ENCODE results near the gene NBDY.
A peak's percentile ranks its signal among the peaks of the same experiment; 100 is the strongest.

Gene NBDY

DNA sequence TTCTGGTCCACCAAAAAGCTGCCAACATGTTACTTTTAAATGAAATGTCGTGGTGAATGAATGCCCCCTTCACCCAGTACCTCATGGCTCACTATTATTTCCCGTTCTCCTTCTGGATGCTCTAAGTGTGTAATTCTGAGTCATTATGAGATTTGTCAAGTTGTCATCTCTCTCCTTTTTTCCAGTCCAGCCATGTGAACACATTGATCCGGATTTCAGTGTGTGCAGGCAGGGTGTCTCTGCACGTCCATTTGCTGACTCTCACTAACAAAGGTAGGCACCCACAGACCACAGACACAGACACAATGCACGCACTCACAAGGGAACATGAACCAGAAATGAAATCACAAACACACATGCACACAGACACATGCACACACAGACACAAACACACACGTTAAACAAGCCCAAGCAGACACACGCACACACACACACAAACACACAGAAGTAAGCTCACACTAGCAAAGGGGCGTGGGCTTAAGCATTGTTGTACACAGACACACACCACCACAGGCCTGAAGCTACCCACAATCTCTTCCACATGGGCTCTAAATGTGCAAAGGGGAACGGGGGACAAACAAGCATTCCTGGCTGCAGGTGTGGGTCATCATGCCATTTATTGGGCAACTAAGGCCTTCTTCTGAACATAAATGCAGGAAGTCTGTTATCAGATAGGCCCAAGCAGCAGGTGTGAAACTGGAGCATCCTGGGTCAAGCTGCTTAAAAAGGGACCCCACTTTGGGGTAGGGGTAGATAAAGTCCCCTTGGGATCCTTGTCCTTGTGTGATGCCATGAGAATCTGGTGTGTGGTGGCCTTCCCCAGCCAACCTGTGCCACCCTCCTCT, 58.1 kb downstream of the NBDY start:
- DNase-seq, result no peak

DNA sequence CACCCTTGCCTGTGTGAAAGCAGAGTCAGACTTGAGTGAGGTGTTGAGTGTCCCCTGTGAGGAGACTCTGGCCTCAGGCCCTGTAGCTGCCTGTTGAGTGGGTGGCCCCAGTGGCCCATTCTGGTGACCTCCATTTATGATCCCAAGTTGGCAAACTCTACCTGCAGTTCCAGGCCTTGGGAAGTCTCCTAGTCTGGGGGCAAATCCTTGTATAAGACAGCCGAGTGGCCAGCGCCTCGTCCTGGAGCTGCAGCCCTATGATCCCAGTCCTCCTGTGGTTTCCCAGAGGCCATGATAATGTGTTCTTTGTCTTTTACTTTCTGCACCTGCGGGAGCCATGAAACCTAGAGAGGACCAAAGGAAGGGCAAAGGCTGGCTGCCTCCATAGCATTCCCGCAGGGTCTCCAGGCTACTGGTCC, 58.7 kb downstream of the NBDY start:
- DNase-seq, result no peak

DNA sequence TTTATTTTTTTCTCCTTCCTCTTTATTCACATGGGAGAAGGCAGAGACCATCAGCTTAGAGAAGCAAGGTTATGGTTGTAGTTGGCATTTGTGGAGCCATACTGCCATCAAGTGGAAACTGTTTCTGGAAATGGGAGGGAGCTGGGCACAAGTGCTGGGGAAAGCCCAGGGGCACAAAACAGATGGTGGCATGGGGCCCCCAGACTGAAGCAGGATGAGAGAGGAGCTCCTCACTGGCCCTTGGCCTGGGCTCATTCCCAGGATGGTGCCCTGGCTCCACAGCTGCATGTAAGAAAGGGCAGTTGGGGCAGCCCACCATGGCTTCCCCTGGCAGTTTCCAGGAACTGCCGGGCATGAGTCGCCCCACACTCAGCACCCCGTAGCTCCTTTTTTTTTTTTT, 59.2 kb downstream of the NBDY start:
- DNase-seq, result no peak

DNA sequence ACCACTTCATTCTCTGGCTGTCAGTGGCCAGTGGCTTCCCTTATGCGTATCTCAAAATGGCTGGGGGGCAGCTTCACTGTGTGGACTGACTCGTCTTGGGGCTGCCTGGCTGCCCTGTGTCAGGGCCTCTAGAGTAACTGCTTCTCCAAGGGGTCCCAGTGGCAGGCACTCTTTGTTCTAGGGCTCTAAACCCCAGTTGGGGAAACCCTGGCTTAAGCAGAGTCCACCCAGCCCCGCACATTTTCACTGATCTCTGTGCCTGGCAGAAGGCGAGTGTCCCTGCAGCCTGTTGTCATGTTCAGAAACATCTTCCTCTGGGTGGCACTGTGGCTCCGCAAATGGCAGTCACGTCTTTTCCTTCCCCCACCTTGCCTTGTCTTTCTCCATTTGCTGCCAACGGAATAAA, 59.7 kb downstream of the NBDY start:
- DNase-seq, result no peak

DNA sequence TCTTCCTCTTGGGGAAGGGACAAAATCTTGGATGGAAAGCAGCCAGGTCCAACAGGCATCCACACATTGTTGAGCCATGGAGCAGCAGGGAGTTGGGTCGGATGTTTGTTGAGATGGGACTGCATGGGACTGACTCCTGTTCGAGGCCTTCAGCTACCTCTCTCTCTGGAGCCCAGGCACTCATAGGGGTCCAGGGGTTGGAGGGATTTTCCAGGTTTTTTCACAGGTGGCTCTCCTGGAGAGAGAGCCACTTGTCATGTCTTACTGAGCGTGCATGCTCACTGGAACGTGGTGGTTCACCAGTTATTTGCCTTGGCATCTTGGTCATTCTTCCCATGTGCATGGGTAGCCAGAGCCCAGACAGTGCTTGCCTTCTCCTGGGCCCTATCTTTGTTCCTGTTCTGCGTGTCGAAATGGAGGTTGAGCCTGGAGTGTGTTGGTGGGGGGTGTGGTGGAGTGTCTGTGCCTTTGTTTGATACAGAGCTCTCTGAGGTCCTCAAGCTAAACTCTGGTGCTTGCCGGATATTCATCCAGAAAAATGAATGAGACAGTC, 60.6 kb downstream of the NBDY start:
- no peak for DNase-seq

DNA sequence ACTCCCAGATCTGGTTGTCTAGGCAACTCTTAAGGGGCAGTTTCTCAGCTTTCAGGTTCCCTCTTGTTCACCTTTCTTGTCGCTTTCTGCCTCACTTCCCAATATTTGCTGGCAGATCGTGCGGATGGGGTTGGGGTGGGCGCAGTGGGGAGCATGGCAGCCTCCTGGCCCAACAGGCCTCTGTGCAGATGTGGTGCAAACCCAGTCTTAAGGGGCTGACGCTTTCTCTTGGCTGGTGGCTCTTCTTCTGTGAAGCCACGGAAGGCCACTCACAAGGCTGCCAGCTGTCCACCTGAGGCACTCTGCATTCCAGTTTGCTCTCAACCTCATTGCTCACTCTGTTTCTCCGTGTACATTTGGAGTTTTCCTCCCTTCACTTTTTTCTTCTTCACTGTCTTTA, 61.7 kb downstream of the NBDY start:
- DNase-seq, result no peak

DNA sequence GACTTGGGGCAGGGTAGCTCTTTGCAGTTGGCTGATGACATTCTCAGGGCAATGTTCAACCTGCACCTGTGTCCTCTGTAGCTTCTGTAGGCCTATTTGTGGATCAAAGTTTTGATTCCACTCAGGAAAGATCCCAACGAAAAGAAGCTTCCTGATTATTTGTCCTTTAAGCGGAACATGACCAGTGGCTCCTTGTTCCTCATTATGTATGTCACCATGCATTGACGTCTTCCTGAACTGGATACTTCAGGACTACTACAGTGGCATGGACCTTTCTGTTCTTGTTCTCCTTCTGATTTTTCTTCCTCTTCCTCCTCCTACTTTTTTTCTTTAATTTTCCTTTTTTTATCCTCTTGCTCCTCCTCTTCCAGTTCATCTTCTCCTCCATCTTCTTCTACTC, 62.4 kb downstream of the NBDY start:
- no peak for DNase-seq

DNA sequence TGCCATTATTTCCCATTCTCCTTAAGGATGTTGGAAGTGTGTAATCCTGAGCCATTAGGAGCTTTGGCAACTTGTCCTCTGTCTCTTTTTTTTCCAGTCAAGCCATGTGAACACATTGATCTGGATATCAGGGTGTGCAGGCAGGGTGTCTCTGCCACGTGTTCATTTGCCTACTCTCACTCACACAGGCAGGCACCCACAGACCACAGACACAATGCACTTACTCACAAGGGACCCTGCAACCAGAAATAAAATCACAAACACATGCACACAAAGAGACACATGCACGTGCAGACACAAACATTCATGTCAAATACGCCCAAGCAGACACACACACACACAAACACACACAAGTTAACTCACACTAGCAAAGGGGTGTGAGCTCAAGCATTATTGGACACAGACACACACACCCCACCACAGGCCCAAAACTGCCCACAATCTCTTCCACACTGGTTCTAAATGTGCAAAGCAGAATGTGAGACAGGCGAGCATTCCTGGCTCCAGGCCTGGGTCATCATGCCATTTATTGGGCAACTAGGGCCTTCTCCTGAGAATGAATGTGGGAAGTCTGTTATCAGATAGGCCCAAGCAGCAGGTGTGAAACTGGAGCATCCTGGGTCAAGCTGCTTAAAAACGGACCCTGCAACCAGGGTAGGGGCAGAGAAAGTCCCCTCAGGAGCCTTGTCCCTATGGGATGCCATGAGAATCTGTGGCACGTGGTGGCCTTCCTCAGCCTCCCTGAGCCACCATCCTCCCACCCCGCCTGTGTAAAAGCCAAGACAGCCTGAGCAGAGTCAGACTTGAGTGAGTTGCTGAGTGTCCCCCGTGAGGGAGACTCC, 63.4 kb downstream of the NBDY start:
- peak in 1 of 5 experiments; percentile 38 for DNase-seq

DNA sequence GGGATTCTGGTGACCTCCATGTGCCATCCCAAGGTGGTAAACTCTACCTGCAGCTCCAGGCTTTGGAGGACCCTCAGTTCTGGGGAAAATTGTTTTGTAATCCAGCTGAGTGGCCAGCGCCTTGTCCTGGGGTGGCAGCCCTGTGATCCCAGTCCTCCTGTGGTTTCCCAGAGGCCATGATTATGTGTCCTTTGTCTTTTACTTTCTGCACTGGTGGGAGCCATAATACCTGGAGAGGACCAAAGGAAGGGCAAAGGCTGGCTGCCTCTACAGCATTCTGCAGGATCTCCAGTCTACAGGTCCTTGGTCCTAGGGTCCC, 64.0 kb downstream of the NBDY start:
- no peak for DNase-seq

DNA sequence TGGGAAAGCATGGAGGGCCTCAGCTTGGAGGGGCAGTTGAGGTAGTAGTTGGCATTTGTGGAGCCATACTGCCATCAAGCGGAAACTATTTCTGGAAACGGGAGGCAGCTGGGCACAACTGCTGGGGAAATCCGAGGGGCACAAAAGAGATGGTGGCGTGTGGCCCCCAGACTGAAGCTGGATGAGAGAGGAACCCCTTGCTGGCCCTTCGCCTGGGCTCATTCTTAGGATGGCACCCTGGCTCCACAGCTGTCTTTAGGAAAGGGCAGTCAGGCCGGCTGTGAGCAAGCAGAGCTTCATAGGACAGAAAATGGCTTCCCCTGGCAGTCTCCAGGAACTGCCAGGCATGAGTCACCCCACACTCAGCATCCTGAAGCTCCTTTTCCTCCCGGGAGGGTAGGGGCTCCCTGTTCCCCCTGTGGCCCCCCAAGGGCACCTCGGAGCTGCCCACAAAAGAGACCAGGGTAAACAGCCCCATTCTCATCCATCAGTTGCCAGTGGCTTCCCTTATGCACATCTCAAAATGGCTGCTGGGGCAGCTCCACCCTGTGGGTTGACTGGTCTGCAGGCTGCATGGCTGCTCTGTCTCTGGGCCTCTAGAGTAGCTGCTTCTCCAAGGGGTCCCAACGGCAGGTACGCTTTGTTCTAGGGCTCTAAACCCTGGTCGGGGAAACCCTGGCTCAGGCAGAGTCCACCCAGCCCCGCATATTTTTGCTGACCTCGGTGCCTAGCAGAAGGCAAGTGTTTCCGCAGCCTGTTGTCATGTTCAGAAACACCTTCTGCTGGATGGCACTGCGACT, 64.7 kb downstream of the NBDY start:
- DNase-seq, result no peak

DNA sequence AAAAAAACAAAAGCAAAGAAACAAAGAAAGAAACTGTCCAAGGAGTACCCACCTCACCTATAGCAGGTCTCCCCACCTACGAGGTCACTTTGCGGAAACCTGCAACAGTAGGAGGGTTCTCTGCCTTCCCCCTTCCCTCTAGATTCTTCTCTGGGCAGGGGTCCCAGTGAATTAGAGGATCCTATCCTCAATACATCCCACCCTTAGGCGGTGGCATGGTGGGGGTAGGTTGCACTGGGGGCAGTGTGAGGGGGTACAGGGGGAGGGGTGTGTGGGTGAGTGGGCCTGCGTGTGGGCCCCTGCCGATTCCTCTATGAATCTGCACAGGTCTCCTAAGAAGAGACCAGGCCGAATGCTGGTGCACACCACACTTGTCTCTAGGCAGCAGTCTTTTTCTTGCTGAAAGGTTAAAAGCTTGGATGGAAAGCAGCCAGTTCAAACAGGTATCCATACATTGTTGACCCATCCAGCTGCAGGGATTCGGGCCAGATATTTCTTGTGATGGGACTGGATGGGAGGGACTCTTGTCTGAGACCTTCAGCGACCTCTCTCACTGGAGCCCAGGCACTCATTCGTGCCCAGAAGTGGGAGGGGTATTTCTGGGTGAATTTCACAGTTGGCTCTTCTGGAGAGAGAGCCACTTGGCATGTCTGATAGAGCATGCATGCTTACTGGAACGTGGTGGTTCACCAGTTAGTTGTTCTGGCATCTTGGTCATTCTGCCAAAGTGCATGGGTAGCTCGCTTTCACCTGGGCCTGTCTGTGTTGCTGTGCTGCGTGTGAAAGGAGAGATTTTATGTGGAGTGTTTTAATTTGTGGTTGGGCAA, 65.6 kb downstream of the NBDY start:
- DNase-seq, result no peak

DNA sequence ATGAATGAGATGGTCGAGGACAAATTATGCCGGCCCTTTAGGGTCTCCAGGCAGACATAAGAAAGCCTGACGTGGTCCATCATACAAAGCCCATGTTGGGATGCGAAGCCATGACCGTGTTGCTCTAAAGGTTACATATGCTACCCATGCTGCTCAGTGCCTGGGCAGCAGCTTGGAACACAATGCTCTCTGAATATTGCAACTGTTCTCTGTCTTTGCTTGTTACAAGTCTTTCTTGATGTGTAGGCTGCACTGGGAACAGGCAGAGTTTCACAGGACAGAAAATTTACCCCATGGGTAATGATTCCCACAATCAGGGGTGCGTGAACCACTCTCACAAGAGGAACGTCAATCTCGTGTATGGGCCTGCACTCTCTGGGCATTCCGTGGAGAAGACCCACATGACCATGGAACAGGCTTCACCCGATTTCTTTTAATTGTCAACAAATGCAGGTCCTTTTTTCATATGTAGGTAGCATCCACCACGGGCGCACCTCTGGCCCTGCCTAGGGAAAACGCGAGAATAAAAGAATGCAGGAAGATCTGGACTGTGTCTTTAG, 66.3 kb downstream of the NBDY start:
- no peak for DNase-seq

DNA sequence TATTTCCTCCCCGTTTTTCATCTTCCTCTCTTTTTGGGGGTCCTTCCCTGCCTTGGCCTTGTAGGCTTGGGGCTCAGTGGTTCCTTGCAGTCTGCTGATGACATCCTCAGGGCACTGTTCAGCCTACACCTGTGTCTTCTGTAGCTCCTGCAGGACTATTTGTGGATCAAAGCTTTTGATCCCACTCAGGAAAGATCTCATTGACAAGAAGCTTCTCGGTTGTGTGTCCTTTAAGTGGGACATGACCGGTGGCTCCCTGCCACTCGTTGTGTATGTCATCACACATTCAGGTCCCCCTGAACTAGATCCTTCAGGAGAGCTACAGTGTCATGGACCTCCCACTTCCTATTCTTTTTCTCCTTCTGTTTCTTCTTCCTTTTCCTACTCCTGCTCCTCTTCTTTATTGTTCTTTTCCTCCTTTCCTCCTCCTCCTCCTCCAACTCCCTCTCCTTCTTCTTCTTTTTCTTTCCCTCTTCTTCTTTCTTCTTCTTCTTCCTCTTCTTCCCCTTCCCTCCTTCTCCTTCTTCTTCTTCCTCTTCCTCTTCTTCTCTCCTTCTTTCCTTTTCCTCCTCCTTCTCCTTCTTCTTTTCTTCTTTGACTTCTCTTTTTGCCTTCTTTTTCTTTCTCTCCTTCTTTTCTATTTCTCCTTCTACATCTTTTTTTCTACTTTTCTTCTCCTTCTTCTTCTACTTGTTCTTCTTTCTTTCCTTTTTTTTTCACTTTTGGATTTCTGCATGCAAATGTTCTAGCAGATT, 67.8 kb downstream of the NBDY start:
- DNase-seq, result no peak

DNA sequence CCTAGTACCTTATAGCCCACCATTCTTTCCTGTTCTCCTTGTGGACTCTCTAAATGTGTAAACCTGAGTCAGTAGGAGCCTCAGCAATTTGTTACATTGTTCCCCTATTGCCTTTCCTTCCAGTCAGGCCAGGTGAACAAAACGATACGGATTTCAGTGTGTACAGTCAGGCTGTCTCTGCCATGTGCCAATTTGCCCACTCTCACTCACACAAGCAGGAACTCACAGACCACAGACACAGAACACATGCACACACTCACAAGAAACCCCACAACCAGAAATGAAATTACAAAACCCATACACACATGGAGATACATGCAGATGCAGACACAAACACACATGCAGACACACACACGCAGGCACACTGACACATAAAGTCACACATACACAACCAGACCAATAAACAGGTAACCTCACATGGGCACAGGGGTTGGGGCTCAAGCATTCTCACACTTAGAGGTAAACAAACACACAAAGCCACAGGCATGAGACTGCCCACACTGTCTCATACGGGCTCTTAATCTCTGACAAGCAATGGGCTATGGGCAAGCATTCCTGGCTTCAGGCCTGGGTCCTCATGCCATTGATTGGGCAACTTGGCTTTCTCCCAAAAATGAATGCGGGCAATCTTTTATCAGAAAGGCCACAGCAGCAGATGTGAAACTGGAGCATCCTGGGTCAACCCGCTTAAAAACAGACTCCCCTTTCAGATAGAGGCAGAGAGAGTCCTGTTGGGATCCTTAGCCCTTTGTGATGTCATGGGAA, 68.7 kb downstream of the NBDY start:
- peak in 1 of 5 experiments; percentile 43 for DNase-seq

DNA sequence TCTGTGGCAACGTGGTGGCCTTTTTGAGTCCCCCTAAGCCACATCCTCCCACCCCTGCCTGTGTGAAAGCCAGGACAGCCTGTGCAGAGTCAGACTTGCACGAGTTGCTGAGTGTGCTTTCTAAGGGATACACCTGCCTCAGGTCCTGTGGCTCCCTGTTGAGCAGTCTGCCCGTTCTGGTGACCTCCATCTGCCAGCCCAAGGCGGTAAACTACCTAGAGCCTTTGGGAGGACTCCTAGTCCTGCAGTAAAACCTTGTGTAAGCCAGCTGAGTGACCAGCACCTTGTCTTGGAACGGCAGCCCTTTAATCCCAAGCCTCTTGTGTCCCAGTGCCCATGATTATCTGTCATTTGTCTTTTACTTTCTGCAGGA, 69.3 kb downstream of the NBDY start:
- no peak for DNase-seq

DNA sequence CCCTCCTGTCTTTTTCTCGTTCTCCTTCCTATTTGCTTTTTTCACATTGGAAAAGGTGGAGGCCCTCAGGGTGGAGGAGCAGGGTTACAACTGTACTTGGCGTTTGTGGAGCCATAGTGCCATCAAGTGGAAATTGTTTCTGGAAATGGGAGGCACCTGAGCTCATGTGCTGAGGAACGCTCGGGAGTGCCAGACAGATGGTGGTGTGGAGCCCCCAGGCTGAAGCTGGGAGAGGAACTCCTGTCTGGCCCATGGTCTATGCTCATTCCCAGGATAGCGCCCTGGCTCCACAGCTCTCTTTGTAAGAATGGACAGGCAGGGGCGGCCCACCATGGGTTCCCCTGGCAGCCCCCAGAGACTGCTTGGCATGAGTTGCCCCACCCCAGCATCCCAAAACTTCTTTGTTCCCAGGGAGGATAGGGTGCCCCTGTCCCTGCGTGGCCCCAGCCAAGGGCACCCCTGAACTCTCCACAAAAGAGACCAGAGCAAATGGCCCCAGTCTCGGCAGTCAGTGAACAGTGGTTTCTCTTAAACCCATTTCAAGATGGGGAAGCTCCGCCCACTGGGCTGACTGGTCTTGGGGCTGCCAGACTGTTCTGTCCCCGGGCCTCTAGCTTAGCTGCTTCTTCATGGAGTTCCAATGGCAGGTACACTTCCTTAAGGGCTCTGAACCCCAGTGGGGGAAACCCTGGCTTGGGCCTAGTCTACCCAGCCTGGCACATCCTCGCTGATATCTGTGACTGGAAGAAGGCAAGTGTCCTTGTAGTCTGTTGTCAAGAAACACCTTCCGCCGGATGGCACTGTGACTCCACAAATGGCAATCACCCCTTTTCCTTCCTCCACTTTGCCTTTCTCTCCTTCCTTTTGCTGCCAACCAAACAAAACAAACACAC, 70.1 kb downstream of the NBDY start:
- no peak for DNase-seq

DNA sequence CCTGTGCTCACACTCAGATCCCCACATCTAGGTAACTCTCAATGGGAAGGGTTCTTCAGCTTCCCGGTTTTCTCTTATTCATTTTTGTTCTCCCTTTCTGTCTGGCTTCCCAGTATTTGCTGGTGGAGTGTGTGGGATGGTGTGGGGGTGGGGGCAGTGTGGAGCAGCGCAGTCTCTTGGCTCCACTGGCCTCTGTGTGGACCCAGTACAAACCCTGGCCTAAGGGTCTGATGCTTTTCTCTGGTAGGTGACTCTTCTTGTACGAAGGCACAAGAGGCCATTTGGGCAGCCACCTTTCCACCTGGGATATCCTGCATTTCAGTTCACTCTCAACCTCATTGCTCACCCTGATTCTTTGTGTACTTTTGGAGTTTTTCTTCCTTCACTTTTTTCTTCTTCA, 71.3 kb downstream of the NBDY start:
- no peak for DNase-seq

DNA sequence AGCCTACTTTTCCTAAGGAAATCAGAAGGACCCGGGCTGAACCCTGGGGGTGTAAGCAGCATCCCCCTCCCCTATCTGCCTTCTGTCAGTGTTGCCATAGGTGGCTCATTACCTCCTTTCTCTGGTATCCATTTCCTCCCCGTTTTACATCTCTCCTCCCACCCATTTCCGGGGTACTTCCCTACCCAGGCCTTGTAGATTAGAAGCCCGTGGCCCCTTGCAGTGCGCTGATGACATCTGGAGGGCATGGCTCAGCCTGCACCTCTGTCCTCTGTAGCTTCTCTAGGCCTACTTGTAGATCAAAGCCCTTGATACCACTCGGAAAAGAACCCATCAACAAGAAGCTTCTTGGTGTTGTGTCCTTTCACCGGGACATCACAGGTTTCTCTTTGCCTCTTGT, 71.8 kb downstream of the NBDY start:
- DNase-seq, result peak in 4 of 5 experiments; percentile 25 to 89 (median 32)

DNA sequence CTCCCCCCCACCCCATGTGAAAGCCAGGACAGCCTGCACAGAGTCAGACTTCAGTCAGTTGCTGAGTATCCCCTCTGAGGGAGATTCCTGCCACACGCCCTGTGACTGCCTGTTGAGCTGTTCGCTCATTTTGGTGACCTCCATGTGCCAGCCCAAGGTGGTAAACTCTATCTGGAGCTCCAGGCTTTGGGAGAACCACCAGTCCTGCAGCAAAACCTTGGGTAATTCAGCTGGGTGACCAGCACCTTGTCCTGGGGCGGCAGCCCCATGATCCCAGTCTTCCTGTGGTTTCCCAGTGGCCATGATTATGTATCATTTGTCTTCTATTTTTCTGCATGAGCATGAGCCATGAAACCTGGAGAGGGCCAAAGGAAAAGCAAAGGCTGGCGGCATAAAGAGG, 73.4 kb downstream of the NBDY start:
- DNase-seq, result no peak

Data from T-helper 2 cell (primary cell).